GM12801 (cell line): Measurements from ENCODE around the gene PSMA7.

Experiments used
- CTCF ChIP-seq: IDR thresholded peaks from one replicate; pipeline ENCODE4 v1.5.1; 2011; ENCODE audit warnings: control low read depth; ENCODE audit not compliant: insufficient read length; ENCODE audit errors: extremely low read depth

Gene PSMA7

GRCh38 chr20:62123450-62124118 lies 19.6 kb downstream of the PSMA7 start:
- no peak for TF ChIP-seq CTCF

- no peak for TF ChIP-seq CTCF
Observed at GRCh38 chr20:62122654-62123449, 20.3 kb downstream of the PSMA7 start.

GRCh38 chr20:62121776-62122653 lies 21.2 kb downstream of the PSMA7 start, which contains the start of gene LSM14B:
LSM14B (plus strand) TSS chr20:62122475; CDS start chr20:62122667, 192 bp downstream.
- no peak for TF ChIP-seq CTCF

GRCh38 chr20:62120990-62121775 lies 22.0 kb downstream of the PSMA7 start:
- no peak for TF ChIP-seq CTCF

- no peak for TF ChIP-seq CTCF
Observed at GRCh38 chr20:62120365-62120762, 22.8 kb downstream of the PSMA7 start.

- TF ChIP-seq CTCF: no peak
Observed at GRCh38 chr20:62119591-62120364, 23.4 kb downstream of the PSMA7 start.
